Suprapubic skin (tissue), 4 donors: ENCODE results near the gene FLT4. TPM values are rescaled to one million over a fixed set of nuclear protein-coding genes. Genes with fewer than 3 reads are reported as not detected.

Source experiments
- DNase-seq, 2 donors: peaks; one replicate each; pipeline ENCODE4 v3.0.0-alpha.2; 2019; ENCODE audit warnings: low spot score in 2 of 2
- H3K27ac ChIP-seq: fragments of 200-600 bp; sonication (generic); one replicate; pipeline ENCODE4 v1.5.1; 2019
- H3K27me3 ChIP-seq: fragments of 200-600 bp; sonication (generic); one replicate; pipeline ENCODE4 v1.5.1; 2019
- H3K36me3 ChIP-seq: fragments of 200-600 bp; sonication (generic); one replicate; pipeline ENCODE4 v1.5.1; 2019
- H3K4me1 ChIP-seq: fragments of 200-600 bp; sonication (generic); one replicate; pipeline ENCODE4 v1.5.1; 2019
- H3K4me3 ChIP-seq: fragments of 200-600 bp; sonication (generic); one replicate; pipeline ENCODE4 v1.5.1; 2019; ENCODE audit warnings: mild to moderate bottlenecking
- H3K9me3 ChIP-seq: fragments of 200-600 bp; sonication (generic); one replicate; pipeline ENCODE4 v1.5.1; 2019
- EP300 ChIP-seq: sonication (generic); formaldehyde crosslinking; IDR thresholded peaks from one replicate; pipeline ENCODE4 v1.6.1; 2017; ENCODE audit warnings: antibody characterized with exemption
- POLR2A ChIP-seq, 2 donors: fragments of 450-650 bp; IDR thresholded peaks; one replicate each; pipeline ENCODE4 v1.6.1; 2017; ENCODE audit warnings: antibody characterized with exemption in 2 of 2, mild to moderate bottlenecking in 2 of 2, moderate library complexity in 2 of 2
- POLR2AphosphoS5 ChIP-seq, 3 donors: sonication (generic); formaldehyde crosslinking; IDR thresholded peaks; one replicate each; pipeline ENCODE4 v1.6.1; 2017; ENCODE audit warnings: antibody characterized with exemption in 3 of 3
- WGBS: methylation state at CpG from one replicate; pipeline ENCODE4 v1.1.5; 2018; 5-methylcytosine and 5-hydroxymethylcytosine counted together
- total RNA-seq, 4 donors: library from RNA; depleted of rRNA; stranded (reverse); fragments of >200 nt; gene quantifications; one replicate each; pipeline ENCODE4 v1.1.0, GENCODE V29; 2016
- TF ChIP-seq, protein P1 (sequence below), 2 donors: fragments of 200-600 bp in 1 of 2; fragments of 450-650 bp in 1 of 2; sonication (generic) in 1 of 2; IDR thresholded peaks; one replicate each; pipeline ENCODE4 v1.5.1; 2016 to 2019; ENCODE audit warnings: antibody characterized with exemption in 2 of 2, mild to moderate bottlenecking in 1 of 2, moderate library complexity in 1 of 2

FLT4 gene
- total RNA-seq, 4 donors from 2014 or later: 0.79 to 8.9 (median 1.4) TPM

DNA sequence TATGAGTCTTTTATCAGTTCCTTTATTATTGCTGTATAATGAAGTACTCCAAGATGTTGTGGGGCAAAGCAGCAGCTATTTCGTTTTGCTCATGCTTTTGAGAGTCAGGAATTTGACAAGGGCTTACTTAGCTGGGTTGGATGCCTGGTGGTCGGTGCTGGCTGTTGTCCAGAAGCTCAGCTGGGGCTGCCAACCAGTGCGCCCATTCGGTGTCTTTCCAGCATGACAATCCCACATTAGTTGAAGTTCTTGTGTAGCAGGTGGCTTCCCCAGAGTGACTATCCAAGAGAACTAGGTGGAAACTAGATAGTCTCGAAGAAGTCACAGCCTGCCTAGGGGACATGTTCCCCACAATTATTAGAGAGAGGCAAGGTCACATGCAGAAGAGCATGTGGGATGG, 3.4 kb upstream of the FLT4 start:
- H3K36me3 ChIP-seq: no peaks in the 10 kb centered on the region
- peaks cover 50% of the 10 kb centered on the region for H3K27me3 ChIP-seq
- DNase-seq: peak in 1 of 2 donors; percentile 7
- TF ChIP-seq POLR2A (IDR thresholded peaks at IDR 0.05) (no peak), POLR2AphosphoS5 (IDR thresholded peaks at IDR 0.05) (no peak), EP300 (no peak)
- TF ChIP-seq, protein P1, sequence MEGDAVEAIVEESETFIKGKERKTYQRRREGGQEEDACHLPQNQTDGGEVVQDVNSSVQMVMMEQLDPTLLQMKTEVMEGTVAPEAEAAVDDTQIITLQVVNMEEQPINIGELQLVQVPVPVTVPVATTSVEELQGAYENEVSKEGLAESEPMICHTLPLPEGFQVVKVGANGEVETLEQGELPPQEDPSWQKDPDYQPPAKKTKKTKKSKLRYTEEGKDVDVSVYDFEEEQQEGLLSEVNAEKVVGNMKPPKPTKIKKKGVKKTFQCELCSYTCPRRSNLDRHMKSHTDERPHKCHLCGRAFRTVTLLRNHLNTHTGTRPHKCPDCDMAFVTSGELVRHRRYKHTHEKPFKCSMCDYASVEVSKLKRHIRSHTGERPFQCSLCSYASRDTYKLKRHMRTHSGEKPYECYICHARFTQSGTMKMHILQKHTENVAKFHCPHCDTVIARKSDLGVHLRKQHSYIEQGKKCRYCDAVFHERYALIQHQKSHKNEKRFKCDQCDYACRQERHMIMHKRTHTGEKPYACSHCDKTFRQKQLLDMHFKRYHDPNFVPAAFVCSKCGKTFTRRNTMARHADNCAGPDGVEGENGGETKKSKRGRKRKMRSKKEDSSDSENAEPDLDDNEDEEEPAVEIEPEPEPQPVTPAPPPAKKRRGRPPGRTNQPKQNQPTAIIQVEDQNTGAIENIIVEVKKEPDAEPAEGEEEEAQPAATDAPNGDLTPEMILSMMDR (IDR thresholded peaks at IDR 0.05): no peak
- H3K4me1 ChIP-seq: peaks cover 19% of the 10 kb centered on the region
- H3K9me3 ChIP-seq: no peaks in the 10 kb centered on the region
- 71% methylated on average over 5 of the region's 5 CpGs for WGBS
- no peak overlapping the region for H3K27ac ChIP-seq
- H3K4me3 ChIP-seq: no peak overlapping the region

DNA sequence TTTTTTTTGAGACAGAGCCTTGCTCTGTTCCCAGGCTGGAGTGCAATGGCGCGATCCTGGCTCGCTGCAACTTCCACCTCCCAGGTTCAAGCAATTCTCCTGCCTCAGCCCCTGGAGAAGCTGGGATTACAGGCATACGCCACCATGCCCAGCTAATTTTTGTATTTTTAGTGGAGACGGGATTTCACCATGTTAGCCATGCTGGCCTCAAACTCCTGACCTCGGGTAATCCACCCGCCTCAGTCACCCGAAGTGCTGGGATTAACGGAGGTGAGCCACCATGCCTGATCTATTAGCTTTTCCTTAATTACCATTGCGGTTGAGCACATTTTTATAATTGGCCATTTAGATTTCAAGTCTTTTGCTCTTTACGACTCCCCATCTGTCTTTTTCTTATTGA, 2.9 kb upstream of the FLT4 start:
- Histone ChIP-seq H3K9me3 (no peaks in the 10 kb centered on the region), H3K4me1 (peaks cover 19% of the 10 kb centered on the region), H3K27ac (no peak overlapping the region), H3K4me3 (no peak overlapping the region), H3K27me3 (peaks cover 54% of the 10 kb centered on the region), H3K36me3 (no peaks in the 10 kb centered on the region)
- DNase-seq: peak in 1 of 2 donors; percentile 7
- 91% methylated on average over 11 of the region's 11 CpGs for WGBS
- TF ChIP-seq, protein P1 (IDR thresholded peaks at IDR 0.05): no peak
- TF ChIP-seq EP300: no peak
- no peak for TF ChIP-seq POLR2AphosphoS5 (IDR thresholded peaks at IDR 0.05)
- TF ChIP-seq POLR2A (IDR thresholded peaks at IDR 0.05): no peak

DNA sequence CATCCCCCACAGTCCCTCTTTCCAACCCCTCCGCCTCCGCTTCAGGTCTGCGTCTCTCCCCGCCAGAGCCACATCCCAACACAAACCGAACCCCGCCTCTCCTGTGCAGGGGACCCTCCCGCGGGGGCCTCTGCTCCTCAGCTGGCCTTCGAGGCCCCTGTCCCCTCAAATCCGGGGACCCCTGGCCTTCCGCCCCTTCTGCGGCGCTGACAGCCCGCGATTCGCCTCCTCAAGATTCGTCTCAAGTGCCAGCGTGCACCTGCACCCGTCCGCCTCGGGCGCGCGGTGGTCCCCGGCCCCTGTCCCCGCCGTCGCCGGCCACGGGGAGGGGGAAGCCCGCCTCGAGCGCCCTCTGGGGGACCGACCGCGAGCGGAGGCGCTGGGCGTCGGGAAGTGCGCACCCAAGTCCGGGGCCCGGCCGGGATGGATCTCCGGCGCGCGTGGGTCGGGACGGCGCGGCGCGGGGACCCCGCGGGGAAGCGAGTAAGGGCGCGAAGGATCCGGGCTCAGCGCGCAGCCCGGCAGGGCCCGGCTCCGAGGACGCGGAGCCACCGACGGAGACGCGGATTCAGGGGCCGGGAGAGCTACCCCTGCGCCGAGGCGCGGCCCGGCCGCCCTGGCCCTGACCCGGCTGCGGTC, 623 bp downstream of the FLT4 start:
- Histone ChIP-seq H3K9me3 (no peaks in the 10 kb centered on the region), H3K27ac (no peak overlapping the region), H3K36me3 (no peaks in the 10 kb centered on the region), H3K4me1 (peaks cover 19% of the 10 kb centered on the region), H3K4me3 (peak overlapping the region; percentile 52), H3K27me3 (peaks cover 90% of the 10 kb centered on the region)
- DNase-seq: peak; percentile 40 to 73
- WGBS: 21% methylated on average over 12 of the region's 80 CpGs
- TF ChIP-seq POLR2A (IDR thresholded peaks at IDR 0.05) (no peak), POLR2AphosphoS5 (IDR thresholded peaks at IDR 0.05) (no peak), EP300 (no peak)
- TF ChIP-seq, protein P1 (IDR thresholded peaks at IDR 0.05): no peak

DNA sequence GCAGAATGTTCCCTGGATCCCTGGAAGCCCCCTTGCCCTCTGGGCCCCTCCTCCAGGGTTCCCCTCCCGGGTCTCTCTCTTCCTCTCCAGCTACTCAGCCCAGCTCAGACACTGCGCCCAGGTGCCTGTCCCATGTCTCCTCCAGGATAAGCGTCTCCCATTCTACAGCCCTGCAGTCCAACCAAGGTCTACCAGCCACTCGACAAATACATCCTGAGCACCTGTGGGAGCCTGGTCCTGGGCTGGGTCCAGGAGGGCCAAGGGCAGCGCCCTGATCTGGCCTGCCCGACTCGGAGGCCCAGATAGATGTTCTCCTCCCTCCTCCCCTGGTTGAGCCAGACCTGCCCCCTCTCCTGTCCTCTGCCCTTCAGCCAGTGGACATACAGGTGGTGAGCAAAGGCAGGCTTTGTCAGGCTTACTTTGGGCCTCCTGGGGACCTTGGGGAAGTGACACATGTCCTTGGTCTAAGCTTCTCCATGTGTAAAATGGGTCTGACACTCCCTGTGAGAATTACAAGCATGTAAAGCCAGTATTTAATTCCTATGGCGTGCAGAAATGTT, 1.4 kb downstream of the FLT4 start:
- TF ChIP-seq POLR2AphosphoS5 (IDR thresholded peaks at IDR 0.05) (no peak), POLR2A (IDR thresholded peaks at IDR 0.05) (no peak), EP300 (no peak)
- TF ChIP-seq, protein P1 (IDR thresholded peaks at IDR 0.05): no peak
- Histone ChIP-seq H3K9me3 (no peaks in the 10 kb centered on the region), H3K27ac (no peak overlapping the region), H3K4me1 (peaks cover 19% of the 10 kb centered on the region), H3K27me3 (peaks cover 90% of the 10 kb centered on the region), H3K4me3 (peak overlapping the region; percentile 52), H3K36me3 (no peaks in the 10 kb centered on the region)
- peak in 1 of 2 donors; percentile 46 for DNase-seq
- 79% methylated on average over 6 of the region's 8 CpGs for WGBS

DNA sequence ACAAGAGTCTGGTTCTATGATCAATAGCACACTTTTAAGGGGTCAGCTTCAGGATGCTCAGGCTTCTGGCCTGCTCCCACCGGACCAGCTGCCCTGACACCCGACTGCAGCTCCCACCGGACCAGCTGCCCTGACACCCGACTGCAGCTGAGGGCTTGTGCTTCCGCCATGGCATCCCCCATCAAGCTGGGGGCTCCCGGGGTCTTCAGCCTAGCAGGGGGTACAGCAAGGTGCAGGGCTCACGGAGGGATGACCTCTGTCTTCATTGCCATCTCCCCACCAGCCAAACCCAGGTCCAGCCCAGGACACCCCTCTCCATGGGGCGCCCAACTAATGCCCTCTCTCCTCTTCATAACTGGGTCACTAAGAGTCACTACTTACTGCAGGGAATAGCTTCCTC, 1.9 kb downstream of the FLT4 start:
- no peak overlapping the region for H3K27ac ChIP-seq
- H3K27me3 ChIP-seq: peaks cover 86% of the 10 kb centered on the region
- TF ChIP-seq POLR2A (IDR thresholded peaks at IDR 0.05) (no peak), POLR2AphosphoS5 (IDR thresholded peaks at IDR 0.05) (no peak), EP300 (no peak)
- TF ChIP-seq, protein P1 (IDR thresholded peaks at IDR 0.05): no peak
- no peaks in the 10 kb centered on the region for H3K9me3 ChIP-seq
- H3K4me3 ChIP-seq: no peak overlapping the region
- H3K4me1 ChIP-seq: peaks cover 19% of the 10 kb centered on the region
- H3K36me3 ChIP-seq: no peaks in the 10 kb centered on the region
- DNase-seq: peak; percentile 37 to 72
- WGBS: 91% methylated on average over 6 of the region's 8 CpGs
